ENCODE results near the gene PNCK.
"Not testable (repeated sequence)": the region's sequence is repeated elsewhere in the genome, so short reads cannot be mapped to it uniquely, and the experiment has no call there.

PNCK gene

DNA sequence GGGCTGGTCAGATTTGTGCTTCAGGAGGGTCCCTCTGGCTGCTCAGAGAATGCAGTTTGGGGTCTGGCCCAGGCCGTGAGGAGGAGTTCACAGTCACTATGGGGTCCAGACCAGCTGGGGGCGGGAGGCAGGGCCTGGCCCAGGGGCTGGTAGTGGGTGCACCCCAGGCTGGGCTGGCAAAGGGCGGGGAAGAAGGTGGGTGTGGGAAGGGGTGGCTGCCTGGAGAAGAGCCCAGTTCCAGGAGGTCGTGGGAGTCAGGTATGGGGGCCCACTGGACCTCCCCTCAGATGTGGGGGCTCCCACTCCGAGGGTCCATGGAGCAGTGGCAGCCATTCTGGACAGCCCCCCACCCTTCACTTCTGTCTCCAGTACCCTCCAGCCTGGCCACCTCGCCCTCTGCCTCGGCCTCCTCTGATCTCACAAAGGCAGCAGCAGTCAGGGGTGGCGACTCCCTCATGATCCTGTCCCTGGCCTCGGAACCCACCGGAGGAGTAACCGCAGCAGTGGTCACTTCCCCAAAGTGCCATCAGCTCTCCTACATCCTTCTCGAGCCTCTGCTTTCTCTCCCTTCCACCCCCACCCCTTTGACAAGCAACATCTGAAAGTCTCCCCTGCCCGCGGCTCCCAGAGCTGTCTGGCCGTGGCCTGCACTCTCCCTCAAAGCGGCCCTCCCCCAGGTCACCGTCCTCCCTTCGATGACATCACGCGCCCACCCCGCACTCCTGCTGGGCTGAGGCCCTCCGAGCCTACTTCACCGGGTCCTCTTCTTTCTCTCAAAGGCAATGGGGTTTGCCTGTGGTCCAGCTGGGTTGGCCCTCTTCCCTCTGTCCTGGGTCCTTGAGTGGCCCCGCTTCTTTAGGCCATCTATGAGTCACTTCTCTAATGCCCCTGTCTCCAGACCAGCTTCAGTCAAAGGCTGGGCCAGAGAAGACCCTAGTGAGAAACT, 12.4 kb upstream of the PNCK start:
- DNase-seq: no peak

GRCh38 chrX:153685156-153685536, 11.5 kb upstream of the PNCK start:
- no peak for DNase-seq

GRCh38 chrX:153684467-153685155, 11.0 kb upstream of the PNCK start:
- DNase-seq: no peak

- not testable (repeated sequence) for DNase-seq
These were observed 9.9 kb upstream of the PNCK start for GRCh38 chrX:153683486-153683885.

DNA sequence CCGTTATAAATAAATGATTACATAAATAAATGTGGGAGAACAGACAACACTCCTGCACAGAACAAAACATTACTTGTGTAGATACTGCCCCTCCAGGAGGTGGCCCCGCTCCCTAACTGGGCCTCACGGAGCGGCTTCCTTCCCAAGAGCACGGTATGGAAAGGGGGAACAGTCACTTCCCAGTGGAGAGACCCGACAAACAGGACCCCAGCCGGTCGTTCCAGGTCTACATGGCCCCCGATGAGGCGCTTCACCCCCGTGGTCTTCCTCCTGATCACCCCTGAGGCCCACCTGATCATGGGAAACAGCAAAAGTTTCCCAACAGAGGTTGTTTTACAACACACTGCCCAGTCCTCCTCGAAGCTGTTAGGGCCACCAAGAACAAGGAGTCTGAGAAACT, 7.6 kb upstream of the PNCK start:
- DNase-seq: no peak

GRCh38 chrX:153674219-153674851, 722 bp upstream of the PNCK start:
- no peak for DNase-seq

DNA sequence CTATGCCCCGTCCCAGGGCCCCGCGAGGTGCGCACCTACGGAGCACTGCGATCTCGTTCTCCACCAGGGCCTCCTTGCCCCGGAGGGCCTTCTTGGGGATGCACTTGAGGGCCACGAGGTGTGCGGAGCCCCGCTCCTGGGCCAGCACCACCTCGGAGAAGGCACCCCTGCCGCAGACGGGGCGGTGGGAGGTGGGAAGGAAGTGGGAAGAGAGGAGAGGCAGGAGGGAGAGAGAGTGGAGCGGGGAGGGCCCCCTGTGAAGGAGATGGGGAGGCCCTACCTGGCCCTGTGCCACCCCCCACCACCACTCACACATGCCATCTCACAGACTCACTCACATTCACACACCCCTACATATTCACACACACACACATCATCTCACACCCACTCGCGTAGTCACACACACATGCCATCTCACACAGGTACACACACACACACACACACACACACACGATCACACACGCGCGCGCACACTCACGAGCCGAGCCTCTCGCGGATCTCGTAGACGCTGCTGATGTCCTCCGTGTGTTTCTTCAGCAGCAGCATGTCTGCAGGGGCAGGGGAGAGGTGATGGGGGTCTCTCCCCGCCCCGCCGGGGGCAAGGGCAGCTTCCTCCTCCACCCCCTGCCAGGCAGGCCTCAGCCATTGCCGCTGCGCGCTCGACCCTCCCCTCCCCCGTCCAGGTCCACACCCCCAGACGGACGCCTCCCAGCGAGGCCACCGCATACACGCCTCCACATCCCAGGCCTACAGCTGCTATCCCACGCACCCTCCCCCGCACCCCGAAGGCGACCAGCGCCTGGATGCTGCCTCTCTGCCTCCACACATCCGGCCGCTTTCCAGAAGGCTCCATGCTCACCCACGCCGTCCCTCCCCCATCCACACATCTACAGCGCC, 834 bp downstream of the PNCK start:
- no peak for DNase-seq

- no peak for DNase-seq
These were observed 1.8 kb downstream of the PNCK start for GRCh38 chrX:153671589-153672530.

- no peak for DNase-seq
These were observed 2.6 kb downstream of the PNCK start for GRCh38 chrX:153670748-153671588.

- no peak for DNase-seq
These were observed 3.5 kb downstream of the PNCK start for GRCh38 chrX:153669901-153670731.

GRCh38 chrX:153669174-153669890, 4.3 kb downstream of the PNCK start:
- DNase-seq: no peak

- DNase-seq: no peak
These were observed 5.0 kb downstream of the PNCK start for GRCh38 chrX:153668423-153669173.

DNA sequence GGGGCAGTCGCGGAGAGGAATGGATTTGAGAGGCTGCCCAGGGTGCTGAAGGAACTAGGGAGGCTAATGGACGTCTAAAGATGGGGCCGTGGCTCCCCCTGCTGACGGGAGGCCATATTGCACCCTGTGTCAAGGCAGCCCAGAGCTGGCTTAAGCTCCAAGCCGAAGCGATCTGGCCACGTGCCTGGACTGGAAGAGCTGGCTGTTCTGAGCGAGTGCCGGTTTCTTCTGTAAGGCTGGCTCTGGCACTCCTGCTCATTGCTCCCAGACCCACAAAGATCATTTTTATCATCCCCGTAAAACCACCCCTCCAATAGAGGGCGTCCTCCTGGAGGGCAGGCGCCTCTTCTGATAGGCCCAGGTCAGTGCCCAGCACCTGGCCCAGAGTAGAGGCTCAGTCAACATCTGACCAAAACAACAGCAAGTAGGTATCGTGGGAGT, 5.6 kb downstream of the PNCK start:
- peak; percentile 52 for DNase-seq

DNA sequence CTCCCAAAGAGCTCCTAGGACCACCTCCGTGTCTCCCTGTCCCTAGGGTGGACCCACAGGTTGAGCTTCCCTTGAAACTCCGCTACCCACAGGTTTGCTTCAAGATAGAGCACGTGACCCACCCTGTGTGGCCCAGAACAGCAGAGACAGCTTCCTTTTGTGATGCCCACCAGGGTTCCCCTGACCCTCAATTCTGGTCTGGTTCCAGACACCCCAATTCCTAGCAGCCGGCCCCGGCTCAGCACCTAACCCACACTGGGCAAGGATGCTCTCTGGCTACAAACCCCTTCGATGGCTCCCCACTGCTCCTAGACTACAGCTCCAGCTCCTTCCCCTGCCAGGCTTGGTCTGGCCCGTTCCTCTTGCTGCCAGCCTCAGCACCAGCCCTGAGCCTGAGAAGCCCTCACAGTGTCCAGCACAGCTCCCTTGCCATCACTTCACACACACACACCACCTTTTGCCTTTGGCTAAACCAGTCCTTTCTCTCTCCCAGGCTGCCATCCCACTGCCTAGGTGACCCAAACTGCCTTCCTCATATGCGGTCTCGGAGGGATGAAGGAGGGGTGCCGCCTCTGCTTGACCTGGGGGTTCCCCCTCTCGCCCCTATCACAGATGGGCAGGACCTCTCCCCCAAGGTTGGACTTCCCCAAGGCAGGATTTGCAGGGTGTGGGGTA, 6.2 kb downstream of the PNCK start:
- DNase-seq: no peak

GRCh38 chrX:153665726-153666306, 7.8 kb downstream of the PNCK start:
- no peak for DNase-seq

GRCh38 chrX:153662266-153662665, 11.3 kb downstream of the PNCK start:
- no peak for DNase-seq

GRCh38 chrX:153659268-153659667, 14.3 kb downstream of the PNCK start:
- DNase-seq: no peak

All from NCI-H748 treated with DMSO at 0.1 percent for 48 hours (cell line).